Activated CD4-positive, alpha-beta T cell treated with anti-CD3 and anti-CD28 coated beads for 24 hours (primary cell): ENCODE results near the gene SLC38A3.

Experiments
- DNase-seq, 2 donors: peaks; one replicate each; pipeline ENCODE4 v3.0.0-alpha.2; 2020; ENCODE audit warnings: low read depth in 2 of 2

SLC38A3 gene

DNA sequence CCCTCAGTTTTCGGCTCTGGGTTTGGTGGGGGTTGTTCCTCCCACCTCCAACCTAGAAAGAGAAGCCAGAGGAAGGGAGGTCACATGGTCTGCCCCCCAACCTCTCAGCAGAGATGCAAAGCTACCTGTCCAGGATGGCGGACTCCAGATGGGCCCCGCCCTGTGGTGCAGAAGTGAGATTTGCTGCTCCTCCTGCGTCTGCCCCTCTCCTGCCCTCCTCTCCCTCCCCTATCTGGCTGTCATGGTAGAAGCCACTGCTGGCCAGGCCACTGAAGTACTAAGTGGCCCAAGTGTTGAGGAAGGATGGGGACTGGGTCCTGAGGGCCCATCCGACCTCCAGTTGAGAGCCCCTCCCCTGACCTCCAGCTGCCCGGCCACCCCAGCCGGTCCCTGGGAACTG is 61.8 kb downstream of the SLC38A3 start:
- DNase-seq, result no peak

DNA sequence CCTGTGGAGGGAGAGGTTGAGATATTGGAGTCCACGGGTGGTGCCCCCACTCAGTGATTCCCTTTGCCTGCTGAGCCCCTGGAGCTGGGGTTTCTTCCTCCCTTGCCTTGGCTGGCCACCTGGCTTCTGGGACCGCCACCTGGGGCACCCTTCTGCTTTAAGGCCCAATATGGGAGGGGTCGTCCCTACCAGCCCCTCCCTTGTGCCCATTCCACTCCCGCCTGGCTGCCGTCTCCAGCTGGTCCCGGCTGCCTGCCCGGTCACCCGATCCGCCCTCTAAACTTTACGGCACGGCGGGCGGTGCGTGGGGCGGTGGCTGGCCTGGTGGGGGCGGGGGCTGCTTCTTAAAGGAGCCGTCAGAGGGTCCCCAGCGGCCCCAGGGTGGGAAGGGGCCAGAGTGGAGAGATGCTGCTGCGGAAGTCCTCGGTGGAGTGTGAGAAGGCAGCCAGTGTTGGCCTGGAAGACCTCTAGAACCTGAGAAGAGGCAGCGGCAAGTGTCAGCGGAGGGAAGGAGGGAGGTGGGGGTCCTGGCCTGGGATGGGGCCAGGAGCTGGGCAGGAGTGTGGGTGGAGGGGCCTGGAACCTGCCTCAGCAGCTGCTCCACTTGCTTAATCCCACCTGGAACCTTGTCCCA is 62.3 kb downstream of the SLC38A3 start:
- no peak for DNase-seq

DNA sequence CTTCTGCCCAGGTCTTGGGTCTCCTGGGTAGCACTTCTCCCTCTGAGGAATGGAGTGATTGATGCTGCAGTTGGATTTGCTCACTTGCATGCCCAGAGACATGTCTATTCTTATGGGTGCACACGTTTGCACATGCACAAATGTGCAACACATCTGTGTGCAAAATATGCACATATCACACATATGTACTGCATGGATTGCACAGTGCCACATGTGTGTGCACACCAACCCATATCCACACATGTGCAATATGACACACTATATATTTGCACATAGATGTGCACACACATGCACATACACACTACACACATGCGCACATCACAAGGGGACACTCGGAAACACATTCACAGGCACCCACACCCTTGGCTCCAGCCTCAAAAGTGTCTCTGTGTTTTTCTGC is 63.2 kb downstream of the SLC38A3 start:
- no peak for DNase-seq

DNA sequence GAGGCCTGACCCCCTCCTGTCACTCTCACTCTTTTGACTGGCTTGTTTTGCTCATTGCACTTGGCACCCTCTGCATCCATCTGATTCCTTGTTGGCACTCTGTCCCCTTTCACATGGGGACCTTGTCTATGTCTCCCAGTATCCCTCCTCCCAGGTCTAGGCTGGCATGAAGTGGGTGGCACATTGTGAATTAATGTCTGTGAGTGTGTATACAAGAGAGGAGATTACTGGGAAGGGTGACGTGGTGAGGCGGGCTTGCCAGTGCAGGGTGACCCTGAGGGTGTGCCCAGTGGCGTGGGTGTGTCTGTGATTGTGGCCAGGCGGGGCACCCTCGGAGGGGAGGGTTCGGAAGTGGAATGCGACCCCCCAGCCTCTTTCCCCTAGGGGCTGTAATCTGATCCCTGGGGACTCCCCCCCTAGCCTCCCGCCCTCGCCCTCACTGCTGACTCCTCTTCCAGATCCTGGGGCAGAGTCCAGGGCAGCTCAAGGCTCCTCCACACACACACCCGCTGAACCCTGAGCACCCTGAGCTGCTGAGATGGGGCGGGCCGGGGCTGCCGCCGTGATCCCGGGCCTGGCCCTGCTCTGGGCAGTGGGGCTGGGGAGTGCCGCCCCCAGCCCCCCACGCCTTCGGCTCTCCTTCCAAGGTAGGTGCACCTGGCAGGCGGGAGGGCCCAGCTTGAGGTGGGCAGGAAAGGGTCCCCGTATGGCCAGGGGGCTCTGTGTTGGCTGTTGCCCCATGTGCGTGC is 63.8 kb downstream of the SLC38A3 start, which contains the start of gene SEMA3B:
TSS of gene SEMA3B (plus strand) at position 445 of the 749 bp plus-strand sequence. CDS start at position 539, 94 bp downstream.
- no peak for DNase-seq

DNA sequence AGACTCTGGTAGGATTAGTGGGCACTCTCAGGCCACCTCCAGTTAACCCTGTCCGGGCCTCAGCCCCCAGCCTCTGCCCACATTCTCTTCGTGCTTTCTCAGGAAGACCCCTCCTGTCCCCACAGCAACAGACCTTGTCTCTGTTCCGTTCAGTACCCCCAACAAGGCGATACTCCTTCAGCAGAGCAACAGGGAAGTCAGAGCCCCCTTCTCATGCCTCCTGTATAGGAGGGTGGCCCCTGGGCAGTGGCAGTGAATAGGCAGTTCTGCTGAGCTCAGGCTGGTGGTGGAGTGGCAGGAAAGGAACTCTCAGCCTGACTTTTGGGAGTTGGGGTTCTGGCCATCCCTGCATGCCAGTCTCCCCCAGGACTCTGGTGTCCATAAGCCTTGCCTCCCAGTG is 64.4 kb downstream of the SLC38A3 start:
- no peak for DNase-seq

DNA sequence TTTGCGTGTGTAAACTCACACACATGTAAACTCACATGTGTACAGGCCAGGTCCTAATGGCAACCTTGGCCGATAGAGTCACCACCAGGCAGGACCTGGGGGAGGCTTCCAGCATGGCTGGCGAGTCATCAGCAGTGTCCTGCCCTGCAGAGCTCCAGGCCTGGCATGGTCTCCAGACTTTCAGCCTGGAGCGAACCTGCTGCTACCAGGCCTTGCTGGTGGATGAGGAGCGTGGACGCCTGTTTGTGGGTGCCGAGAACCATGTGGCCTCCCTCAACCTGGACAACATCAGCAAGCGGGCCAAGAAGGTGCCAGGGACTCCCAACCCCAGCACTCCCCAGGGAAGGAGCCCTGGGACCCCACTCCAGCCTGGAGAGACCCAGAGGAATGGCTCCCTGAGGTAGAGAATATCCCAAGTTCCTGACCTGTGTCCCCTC is 64.9 kb downstream of the SLC38A3 start:
- DNase-seq, result no peak

DNA sequence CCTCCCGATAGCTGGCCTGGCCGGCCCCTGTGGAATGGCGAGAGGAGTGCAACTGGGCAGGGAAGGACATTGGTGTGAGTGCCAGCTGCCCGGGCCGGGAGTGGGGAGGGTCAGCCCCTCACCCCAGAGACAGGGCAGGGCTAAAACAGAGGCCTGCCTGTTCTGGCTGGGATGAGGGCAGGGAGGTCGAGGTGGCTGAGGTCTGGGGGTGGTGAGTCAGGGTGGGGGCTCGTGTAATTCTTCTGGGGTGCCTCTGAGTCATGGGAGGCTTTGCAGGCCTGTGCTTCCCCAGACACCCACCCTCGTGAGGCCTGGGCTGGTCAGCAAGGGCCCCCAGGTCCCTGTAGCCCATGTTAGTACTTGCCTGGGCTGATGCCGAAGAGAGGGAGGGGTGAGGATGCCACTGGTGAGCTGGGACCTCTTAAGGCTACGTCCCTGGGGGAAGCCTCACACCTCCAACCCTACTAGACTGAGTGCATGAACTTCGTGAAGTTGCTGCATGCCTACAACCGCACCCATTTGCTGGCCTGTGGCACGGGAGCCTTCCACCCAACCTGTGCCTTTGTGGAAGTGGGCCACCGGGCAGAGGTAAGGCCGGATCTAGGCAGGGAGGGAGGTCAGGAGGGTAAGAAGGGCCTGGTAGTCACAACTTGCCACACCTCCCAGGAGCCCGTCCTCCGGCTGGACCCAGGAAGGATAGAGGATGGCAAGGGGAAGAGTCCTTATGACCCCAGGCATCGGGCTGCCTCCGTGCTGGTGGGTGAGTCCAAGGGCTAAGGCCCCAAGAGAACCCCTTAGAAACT is 65.6 kb downstream of the SLC38A3 start:
- no peak for DNase-seq
